Measurements from ENCODE around the gene CTPS2.

CTPS2 gene

DNA sequence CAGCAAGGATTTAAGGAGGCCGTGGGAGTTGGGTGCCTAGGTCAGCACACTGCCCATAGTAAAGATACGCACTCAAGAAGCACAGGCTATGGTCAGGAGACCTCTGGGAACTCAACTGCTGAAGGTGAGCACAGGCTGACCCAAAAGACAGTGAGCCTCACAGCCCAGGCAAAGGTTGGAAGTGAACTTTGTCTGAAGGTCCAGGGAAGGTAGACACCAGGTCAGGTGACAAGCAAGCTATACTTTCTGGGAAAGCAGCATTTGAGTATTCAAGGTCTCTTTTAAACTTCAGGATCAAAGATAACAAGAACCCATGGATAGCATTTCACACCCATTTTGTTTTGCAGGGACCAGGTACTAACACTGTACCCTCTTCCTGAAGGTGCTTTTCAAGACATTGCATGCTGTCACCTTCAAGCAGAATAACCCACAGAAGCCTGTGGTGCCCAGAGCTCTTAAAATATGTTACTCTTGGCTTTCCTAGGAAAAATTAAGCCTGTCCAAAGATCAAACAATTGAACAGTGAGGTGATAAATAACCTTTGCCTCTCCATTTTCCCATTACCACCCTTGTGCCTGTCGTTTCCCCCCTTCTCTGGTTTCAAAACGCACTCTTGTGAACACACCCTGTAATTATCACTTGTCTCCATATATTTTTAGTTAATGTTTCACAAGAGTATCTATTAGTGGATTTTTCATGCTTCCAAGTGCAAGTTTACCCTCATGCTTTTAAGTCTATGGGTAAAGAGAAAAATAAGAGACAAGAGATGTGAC lies 65.9 kb downstream of the CTPS2 start:
- Mint-ChIP-seq H3K36me3 (ENCODE audit: low read depth) (peaks cover 68% of the 10 kb centered on the region), H3K27ac (peak overlapping the region in 2 of 3 experiments; percentile 35 to 40), H3K9me3 (no peaks in the 10 kb centered on the region), H3K4me3 (no peak overlapping the region), H3K4me1 (no peaks in the 10 kb centered on the region), H3K27me3 (ENCODE audit: low read depth) (no peaks in the 10 kb centered on the region)
- TF ChIP-seq, protein P1, sequence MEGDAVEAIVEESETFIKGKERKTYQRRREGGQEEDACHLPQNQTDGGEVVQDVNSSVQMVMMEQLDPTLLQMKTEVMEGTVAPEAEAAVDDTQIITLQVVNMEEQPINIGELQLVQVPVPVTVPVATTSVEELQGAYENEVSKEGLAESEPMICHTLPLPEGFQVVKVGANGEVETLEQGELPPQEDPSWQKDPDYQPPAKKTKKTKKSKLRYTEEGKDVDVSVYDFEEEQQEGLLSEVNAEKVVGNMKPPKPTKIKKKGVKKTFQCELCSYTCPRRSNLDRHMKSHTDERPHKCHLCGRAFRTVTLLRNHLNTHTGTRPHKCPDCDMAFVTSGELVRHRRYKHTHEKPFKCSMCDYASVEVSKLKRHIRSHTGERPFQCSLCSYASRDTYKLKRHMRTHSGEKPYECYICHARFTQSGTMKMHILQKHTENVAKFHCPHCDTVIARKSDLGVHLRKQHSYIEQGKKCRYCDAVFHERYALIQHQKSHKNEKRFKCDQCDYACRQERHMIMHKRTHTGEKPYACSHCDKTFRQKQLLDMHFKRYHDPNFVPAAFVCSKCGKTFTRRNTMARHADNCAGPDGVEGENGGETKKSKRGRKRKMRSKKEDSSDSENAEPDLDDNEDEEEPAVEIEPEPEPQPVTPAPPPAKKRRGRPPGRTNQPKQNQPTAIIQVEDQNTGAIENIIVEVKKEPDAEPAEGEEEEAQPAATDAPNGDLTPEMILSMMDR (IDR thresholded peaks at IDR 0.05; ENCODE audit: unreplicated experiment in 3 of 3): no peak

DNA sequence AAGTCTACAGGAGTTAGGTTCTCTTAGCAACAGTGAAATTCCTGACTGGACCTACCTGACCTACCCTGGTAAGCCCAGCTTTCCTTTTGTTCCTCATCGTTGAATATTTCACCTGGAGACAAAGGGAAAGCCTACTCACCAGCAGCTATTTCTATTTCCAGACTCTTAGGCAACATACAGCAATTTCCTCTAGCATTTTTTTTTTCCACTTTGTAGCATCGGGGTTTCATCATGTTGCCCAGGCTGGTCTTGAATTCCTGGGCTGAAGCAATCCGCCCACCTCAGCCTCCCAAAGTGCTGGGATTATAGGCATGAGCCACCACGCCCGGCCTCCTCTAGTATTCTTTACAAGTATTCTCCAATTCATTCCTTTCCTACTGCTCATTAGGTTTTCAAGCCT lies 69.3 kb downstream of the CTPS2 start:
- TF ChIP-seq, protein P1 (IDR thresholded peaks at IDR 0.05; ENCODE audit: unreplicated experiment in 3 of 3): no peak
- no peaks in the 10 kb centered on the region for H3K4me1 Mint-ChIP-seq
- H3K27ac Mint-ChIP-seq: no peak overlapping the region
- no peaks in the 10 kb centered on the region for H3K27me3 Mint-ChIP-seq (ENCODE audit: low read depth)
- no peaks in the 10 kb centered on the region for H3K9me3 Mint-ChIP-seq
- no peak overlapping the region for H3K4me3 Mint-ChIP-seq
- peaks cover 81% of the 10 kb centered on the region for H3K36me3 Mint-ChIP-seq (ENCODE audit: low read depth)

DNA sequence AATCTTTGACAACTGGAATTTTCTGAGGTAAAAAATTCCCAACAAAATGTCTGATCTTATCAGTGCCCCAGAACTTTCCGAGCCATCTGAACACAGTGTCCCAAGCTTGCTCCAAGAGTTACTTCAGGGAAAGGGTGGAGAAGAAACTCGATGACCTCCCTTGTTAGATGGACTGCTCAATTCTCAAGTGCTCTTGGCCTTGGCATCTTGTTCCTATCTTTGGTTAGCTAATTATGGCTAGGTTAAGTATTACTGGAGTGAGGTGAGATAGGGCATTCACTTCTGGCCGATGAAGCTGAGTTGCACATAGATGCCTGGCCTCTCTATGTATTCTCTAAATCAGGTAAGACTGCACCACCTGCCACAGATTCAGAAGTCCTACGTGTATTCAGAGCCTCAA lies 71.6 kb downstream of the CTPS2 start:
- TF ChIP-seq, protein P1 (IDR thresholded peaks at IDR 0.05; ENCODE audit: unreplicated experiment in 3 of 3): no peak
- no peak overlapping the region for H3K27ac Mint-ChIP-seq

DNA sequence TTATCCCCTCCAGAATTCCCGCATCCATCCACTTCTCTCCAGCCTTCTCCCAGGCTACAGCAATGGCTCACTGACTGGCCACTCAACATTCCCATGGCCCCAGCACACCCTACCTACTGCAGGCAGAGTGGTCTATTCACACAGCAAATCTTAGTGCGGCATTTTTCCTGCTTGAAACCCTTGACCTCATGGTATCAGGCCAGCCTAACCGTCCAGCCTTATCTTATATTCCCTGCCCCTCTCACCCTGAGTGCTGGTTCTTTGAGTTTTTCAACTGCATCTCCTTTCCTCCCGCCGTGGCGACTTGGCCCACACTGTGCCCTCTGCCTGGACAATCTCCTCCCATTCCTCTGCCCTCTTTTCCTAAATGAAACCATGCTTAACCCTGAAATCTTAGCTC lies 72.5 kb downstream of the CTPS2 start:
- no peaks in the 10 kb centered on the region for H3K4me1 Mint-ChIP-seq

More for the DNA sequence above, 71.6 kb downstream of the CTPS2 start:
- Mint-ChIP-seq H3K4me1 (no peaks in the 10 kb centered on the region), H3K9me3 (no peaks in the 10 kb centered on the region), H3K4me3 (no peak overlapping the region), H3K36me3 (ENCODE audit: low read depth) (peaks cover 84% of the 10 kb centered on the region), H3K27me3 (ENCODE audit: low read depth) (no peaks in the 10 kb centered on the region)

DNA sequence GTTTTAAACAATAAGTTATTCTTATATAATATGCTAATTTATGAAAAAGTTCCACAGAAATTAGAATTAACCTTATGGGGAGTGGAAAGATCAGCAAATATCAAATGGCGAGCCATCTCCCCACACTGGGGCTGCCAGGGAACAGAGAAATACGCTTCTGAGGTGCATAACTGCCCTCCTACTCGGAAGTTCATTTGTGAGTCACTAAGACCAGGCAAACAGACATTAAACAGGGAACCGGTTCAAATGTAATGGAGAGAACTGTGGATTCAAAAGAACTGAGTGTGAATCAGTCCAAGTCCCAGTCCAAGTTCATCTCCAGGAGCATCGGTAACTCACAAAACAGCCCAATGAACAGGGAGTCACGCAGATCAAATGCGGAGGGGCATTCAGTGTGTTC lies 73.9 kb downstream of the CTPS2 start:
- Mint-ChIP-seq H3K27me3 (ENCODE audit: low read depth) (no peaks in the 10 kb centered on the region), H3K4me3 (no peak overlapping the region), H3K27ac (no peak overlapping the region), H3K9me3 (no peaks in the 10 kb centered on the region), H3K36me3 (ENCODE audit: low read depth) (peaks cover 88% of the 10 kb centered on the region), H3K4me1 (no peaks in the 10 kb centered on the region)
- TF ChIP-seq, protein P1 (IDR thresholded peaks at IDR 0.05; ENCODE audit: unreplicated experiment in 3 of 3): no peak

More for the DNA sequence above, 72.5 kb downstream of the CTPS2 start:
- TF ChIP-seq, protein P1 (IDR thresholded peaks at IDR 0.05; ENCODE audit: unreplicated experiment in 3 of 3): no peak
- H3K27ac Mint-ChIP-seq: no peak overlapping the region
- H3K9me3 Mint-ChIP-seq: no peaks in the 10 kb centered on the region
- peaks cover 87% of the 10 kb centered on the region for H3K36me3 Mint-ChIP-seq (ENCODE audit: low read depth)
- no peak overlapping the region for H3K4me3 Mint-ChIP-seq
- H3K27me3 Mint-ChIP-seq (ENCODE audit: low read depth): no peaks in the 10 kb centered on the region

DNA sequence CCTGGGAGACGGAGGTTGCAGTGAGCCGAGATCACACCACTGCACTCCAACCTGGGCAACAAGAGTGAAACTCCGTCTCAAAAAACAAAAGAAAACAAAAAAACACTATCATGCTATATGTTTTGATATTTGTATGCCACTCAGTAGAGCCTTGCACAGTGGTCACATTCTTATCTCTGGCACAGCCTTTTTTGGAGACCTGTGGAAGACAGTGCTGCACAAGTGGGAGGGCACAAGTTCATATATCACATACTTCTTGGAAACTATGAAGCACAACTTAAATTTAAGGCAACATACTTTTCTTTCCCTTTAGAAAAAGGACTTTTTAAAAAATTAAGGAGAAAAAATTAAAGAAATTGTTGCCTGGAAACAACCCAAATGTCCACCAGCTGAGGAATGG lies 76.9 kb downstream of the CTPS2 start:
- Mint-ChIP-seq H3K36me3 (ENCODE audit: low read depth) (peaks cover 75% of the 10 kb centered on the region), H3K27ac (no peak overlapping the region), H3K27me3 (ENCODE audit: low read depth) (no peaks in the 10 kb centered on the region), H3K9me3 (no peaks in the 10 kb centered on the region), H3K4me1 (no peaks in the 10 kb centered on the region), H3K4me3 (no peak overlapping the region)
- TF ChIP-seq, protein P1 (IDR thresholded peaks at IDR 0.05; ENCODE audit: unreplicated experiment in 3 of 3): no peak

All from nephron (organoid).